Medulla oblongata (tissue), 1 donor: ENCODE results near the gene OR6Q1.

ENCODE experiments used
- DNase-seq: peaks from one replicate; pipeline ENCODE4 v3.0.0-alpha.2; 2015; ENCODE audit errors: extremely low spot score

The OR6Q1 gene

DNA sequence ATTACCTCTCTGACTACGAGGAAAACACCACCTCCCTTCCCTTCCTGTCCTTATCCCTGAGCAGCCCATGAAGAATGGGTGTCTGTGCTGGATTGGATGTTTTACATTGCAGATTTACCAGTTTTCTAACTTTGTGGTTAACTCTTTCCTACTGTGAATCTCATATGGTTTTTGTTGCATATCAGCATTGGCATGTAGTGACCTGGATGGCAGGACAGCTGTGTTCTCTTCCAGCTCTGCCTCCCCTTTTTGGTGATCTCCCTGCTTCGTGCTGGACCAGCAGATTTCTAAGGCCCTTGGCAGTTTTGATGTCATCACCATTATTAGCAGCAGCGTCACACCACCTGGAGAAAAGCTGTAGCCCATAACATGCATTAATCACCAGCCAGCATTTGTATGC, 26.7 kb downstream of the OR6Q1 start:
- DNase-seq: no peak

DNA sequence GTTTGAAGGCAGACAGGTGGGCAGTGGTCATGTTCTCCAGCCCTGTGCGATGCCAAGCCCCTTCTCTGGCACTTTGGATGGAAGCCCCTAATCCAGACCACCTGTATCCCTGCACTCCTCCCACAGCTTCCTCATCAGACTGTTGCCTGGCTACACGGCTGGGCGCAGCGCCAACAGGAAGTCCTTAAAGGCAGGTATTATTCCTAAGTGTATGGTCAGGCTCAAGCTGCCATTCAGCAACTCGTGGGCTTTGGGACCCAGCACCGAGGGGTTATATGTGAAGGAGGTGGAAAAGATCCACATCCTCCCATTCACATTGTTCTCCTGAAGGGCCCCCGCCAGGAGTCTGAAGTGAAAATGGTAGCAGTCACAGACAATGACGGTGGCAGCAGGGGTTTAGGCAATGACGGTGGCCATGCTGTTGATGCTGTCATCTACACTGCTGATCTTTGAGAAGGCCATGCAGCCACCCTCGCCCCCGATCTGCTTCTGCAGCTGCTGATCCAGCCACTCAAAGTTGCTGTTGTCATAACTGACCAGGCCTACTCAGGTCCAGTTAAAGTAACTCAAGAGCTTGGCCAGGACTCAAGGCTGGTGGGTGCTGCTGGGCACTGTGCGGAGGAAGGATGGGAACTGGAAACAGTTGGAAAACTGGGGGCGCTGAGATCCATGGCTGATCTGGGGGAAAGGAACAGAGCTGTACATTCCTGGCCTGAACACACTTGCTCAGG, 27.7 kb downstream of the OR6Q1 start:
- DNase-seq: no peak

DNA sequence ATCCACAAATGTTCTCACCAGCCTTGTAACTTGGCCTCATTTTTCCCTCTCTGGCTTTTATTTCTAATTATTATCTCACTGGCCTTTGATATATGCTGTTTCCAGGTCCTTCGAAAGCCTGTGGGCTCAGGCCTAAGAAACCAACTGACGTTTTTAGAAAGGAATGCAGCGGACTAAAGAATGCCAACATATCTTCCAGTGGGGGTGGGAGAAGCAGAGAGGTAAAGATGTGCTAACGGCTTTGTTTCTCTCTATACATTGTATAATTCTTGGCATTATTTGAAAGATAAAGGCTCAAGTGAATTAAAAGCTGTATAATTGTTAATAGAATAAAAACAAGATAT, 28.2 kb downstream of the OR6Q1 start:
- no peak for DNase-seq

DNA sequence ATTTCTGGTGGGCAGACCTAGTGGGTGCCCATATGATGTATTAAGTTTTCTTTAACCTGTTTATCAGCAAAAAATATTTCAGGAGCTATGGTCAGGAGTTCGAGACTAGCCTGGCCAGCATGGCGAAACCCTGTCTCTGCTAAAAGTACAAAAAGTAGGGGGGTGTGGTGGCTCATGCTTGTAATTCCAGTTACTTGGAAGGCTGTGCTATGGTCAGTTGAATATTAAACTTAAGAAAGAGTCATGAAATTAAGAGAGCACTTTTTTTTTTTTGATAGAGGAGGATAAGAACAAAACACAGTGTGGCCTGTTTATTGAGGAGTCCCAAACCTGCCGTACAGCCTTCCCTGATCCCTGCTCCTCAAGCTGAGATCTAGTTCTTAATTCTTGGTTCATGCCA, 29.8 kb downstream of the OR6Q1 start:
- no peak for DNase-seq

DNA sequence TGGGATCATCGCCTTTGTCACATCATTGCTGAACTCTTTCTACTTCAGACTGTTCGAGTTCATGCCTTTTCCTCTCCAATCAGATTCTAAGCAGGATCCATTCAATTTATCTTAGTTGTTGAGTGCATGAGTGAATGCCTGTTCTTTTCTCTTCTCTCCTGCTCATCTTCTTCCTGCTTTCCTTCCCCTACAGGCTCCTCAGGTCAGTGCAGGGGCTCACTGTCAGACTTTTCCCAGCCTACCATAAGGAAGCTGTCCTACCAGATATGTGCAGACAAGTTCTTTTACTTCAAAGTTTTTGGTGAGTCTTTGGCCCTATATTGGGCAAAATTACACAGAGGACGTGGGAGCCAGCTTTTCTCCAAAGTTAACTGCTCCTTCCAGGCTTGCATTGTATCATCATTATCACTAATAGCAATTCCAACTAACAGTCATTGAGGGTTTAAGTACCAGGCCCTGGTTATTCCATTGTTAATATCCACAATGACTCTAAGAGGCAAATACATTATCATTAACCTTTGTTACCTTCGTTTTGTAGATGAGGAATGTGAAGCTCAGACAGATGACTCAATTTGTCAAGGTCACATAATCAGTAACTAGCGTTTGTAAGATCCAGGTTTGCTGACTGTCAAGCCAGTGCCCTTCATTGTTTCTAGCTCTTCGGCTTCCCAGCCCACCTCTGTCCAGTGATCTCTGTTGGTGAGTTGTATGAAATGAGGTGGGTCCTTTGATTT, 30.4 kb downstream of the OR6Q1 start:
- DNase-seq: no peak

DNA sequence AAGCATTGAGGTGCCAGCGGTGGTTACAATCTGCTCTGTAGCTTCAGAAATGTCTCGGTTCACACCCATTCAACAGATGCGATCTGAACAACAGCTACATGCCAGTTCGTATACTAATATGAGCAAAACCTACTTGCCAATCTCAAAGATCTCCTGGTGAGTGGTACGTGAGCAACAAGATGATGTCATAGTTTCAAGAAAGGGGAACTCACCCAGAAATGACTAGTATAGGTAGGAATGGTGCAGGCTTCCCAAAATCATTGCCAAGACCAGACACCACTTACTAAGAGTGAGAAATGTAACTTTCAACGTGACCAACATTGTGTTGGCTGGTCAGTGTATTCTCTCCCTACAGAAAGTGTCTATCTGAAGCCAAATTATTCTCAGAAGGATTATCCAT, 31.1 kb downstream of the OR6Q1 start:
- no peak for DNase-seq

DNA sequence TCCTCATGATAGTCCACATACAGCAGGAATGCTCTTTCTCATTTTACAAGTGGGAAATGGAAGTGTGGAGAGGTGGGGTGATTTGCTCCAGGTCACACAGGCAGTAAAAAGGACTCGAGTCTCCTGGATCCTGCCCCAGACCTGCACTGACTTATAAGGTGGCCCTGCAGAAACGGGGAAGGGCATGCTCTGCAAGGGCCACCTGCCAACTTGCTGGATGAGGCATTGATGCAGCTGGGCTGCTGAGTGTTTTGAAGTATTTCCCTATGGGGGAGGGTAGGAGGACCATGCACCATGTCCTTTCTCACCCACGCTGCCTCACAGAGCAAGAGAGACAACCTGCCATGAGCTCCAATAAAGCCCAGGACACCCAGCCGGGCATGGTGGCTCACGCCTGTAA, 36.9 kb downstream of the OR6Q1 start:
- DNase-seq: no peak

DNA sequence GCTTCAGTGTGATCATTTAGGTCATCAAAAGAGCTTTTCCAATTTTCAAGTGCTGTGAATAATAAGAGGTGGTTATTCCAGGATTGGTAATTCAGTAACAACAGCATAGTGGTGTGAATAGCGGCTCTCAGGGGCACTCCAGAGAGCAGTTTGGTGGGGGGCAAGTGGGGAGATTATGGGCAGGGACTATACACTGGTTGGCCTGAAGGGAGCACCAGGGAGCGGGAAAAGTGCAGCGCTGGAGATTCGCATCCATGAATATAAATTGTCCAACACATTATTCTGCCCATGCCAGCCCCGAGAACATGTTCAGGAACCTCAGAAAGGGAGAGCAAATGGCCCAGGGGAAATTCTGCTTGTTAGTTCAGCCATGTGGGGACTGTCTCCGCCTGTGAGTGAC, 37.9 kb downstream of the OR6Q1 start:
- no peak for DNase-seq

DNA sequence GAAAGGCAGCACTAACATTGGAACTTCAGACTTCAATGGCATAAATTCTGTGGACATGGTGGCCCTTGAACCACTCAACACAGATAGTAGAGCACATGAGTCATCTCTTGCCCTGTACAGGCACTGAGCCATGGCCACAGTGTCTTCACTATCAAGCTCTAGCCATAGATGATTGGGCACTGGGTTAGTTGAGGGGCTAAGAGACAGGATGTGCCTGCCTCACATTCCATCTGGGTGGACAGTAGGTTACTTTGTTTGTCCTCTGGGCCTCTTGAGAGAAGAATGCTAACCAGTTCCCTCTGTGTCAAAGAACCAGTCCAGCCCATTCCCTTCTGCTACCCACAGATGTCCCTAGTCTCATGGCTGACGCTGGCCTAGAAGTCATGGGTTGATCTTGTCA, 39.8 kb downstream of the OR6Q1 start:
- no peak for DNase-seq

DNA sequence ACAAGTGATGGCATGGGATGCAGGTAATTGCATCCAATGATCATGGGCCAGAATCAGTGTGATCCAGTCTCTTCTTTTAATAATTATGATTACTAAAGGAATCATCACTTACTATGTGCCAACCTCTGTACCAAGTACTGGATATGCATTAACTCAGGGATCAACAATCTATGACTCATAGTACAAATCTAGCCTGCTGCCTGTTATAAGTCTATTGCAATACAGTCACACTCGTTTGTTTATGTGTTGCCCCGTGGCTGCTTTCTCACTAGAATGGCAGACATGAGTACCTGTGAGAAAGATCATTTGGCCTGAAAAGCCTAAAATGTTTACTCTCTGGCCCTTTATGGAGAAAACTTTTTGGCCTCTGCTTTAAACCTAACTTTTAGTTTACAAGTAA, 45.0 kb downstream of the OR6Q1 start:
- no peak for DNase-seq
